GM23338 (cell line): ENCODE measurements around the gene HOXC12.

Experiments
- CREB1 ChIP-seq: fragments of 250-450 bp; sonication (Bioruptor Pico); IDR thresholded peaks from 2 replicates; pipeline ENCODE4 v1.5.0; 2020; ENCODE audit warnings: low read depth, mild to moderate bottlenecking, moderate library complexity
- CTCF ChIP-seq, 2 experiments: fragments of 200-600 bp in 1 of 2; sonication (generic) in 1 of 2; conservative IDR thresholded peaks; 2 replicates each; pipeline versions ENCODE4 v1.5.1 to v1.6.1; 2016 to 2017; ENCODE audit warnings: antibody characterized with exemption in 2 of 2, low read depth in 2 of 2, mild to moderate bottlenecking in 2 of 2, moderate library complexity in 1 of 2
- EZH2 ChIP-seq: fragments of 200-600 bp; sonication (generic); IDR thresholded peaks from one replicate; pipeline ENCODE4 v1.8.0; 2017; ENCODE audit warnings: antibody characterized with exemption, mild to moderate bottlenecking, low read depth; ENCODE audit not compliant: unreplicated experiment
- EZH2phosphoT487 ChIP-seq: fragments of 200-600 bp; sonication (generic); IDR thresholded peaks from one replicate; pipeline ENCODE4 v1.8.1; 2018; ENCODE audit warnings: antibody characterized with exemption; ENCODE audit not compliant: unreplicated experiment
- JUNB ChIP-seq: IDR thresholded peaks from one replicate; pipeline ENCODE4 v1.6.1; 2016; ENCODE audit warnings: antibody characterized with exemption; ENCODE audit not compliant: unreplicated experiment
- REST ChIP-seq: IDR thresholded peaks from one replicate; pipeline ENCODE4 v1.6.1; 2018; ENCODE audit warnings: antibody characterized with exemption; ENCODE audit not compliant: unreplicated experiment

GRCh38 chr12:53960187-53961024 lies 5.7 kb downstream of the HOXC12 start:
- peak; percentile 99 for TF ChIP-seq EZH2
- TF ChIP-seq CREB1: no peak
- no peak for TF ChIP-seq CTCF (conservative IDR thresholded peaks at IDR 0.05; ENCODE audit: low read depth in 2 of 2)
- TF ChIP-seq JUNB: no peak
- TF ChIP-seq EZH2phosphoT487: peak; percentile 37
- no peak for TF ChIP-seq REST
